ENCODE data around the gene R3HDM2. TPM values are rescaled to one million over a fixed set of nuclear protein-coding genes. Genes with fewer than 3 reads are reported as not detected.
"Not testable (repeated sequence)": the region's sequence is repeated elsewhere in the genome, so short reads cannot be mapped to it uniquely, and the experiment has no call there.

R3HDM2 gene
- total RNA-seq, 1 experiment from 2014 or later = 16.6 TPM

GRCh38 chr12:57377103-57377840 is 53.6 kb downstream of the R3HDM2 start:
- no peak for DNase-seq (ENCODE audit: low read depth)

- no peak for DNase-seq (ENCODE audit: low read depth)
Measured at GRCh38 chr12:57372233-57372632, 58.6 kb downstream of the R3HDM2 start.

DNA sequence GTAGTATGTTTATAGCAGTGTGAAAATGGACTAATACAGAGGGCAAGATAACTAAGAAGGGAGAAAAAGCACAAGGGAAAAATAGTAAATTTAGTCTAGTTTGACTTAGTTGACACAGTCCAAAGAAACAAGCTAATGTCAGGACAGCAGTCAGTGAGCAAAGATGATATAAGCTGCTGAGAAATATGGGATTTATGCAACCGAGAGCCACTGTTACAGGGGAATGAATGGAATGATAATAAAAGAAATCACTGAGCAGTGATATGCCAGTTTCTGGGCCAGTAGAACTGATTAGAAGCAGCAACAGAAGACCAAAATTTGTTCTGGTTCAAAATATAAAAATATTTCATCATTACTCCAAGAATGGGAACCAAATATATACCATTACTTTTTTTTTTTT is 60.1 kb downstream of the R3HDM2 start:
- DNase-seq (ENCODE audit: low read depth) = no peak

DNA sequence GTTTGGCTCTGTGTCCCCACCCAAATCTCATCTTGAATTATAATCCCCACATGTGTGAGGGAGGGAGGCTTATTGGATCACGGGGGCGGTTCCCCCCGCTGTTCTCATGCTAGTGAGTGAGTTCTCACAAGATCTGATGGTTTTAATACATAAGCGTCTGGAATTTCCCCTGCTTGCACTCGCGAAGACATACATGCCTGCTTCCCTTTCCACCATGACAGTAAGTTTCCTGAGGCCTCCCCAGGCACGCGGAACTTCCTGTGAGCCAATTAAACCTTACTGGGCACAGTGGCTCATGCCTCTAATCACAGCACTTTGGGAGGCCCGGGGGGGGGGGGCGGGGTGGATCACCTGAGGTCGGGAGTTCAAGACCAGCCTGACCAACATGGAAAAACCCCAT is 60.8 kb downstream of the R3HDM2 start:
- no peak for DNase-seq (ENCODE audit: low read depth)

GRCh38 chr12:57369202-57369601 is 61.6 kb downstream of the R3HDM2 start:
- DNase-seq (ENCODE audit: low read depth) = no peak

GRCh38 chr12:57368349-57369095 is 62.3 kb downstream of the R3HDM2 start:
- DNase-seq (ENCODE audit: low read depth) = no peak

- DNase-seq (ENCODE audit: low read depth) = no peak
Measured at GRCh38 chr12:57367121-57367520, 63.7 kb downstream of the R3HDM2 start.

- no peak for DNase-seq (ENCODE audit: low read depth)
Measured at GRCh38 chr12:57366315-57366714, 64.5 kb downstream of the R3HDM2 start.

DNA sequence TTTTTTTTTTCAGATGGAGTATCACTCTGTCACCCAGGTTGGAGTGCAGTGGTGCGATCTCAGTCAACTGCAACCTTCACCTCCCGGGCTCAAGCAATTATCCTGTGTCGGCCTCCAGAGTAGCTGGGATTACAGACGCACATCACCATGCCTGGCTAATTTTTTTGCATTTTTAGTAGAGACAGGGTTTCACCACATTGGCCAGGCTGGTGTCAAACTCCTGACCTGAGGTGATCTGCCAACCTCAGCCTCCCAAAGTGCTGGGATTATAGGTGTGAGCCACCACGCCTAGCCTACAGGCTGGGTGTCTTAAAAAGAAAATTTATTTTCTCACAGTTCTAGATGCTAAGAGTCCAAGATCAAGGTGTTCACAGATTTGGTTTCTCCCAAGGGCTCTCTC is 66.7 kb downstream of the R3HDM2 start:
- not testable (repeated sequence) for DNase-seq (ENCODE audit: low read depth)

GRCh38 chr12:57360468-57360867 is 70.4 kb downstream of the R3HDM2 start:
- no peak for DNase-seq (ENCODE audit: low read depth)

DNA sequence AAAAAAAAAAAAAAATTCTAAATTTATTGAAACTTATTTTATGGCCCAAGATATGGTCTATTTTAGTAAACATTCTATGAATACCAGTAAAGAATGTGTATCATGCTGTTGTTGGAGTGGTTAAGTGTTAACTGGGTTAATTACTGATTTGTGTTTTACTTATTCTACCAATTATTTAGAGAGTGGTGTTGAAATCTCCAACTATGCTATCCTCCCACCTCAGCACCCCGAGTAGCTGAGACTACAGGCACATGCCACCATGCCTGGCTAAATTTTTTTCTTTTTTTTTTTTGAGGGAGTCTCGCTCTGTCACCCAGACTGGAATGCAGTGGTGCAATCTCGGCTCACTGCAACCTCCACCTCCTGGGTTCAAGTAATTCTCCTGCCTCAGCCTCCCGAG is 72.2 kb downstream of the R3HDM2 start:
- DNase-seq (ENCODE audit: low read depth) = no peak

- DNase-seq (ENCODE audit: low read depth) = no peak
Measured at GRCh38 chr12:57355734-57356133, 75.1 kb downstream of the R3HDM2 start.

DNA sequence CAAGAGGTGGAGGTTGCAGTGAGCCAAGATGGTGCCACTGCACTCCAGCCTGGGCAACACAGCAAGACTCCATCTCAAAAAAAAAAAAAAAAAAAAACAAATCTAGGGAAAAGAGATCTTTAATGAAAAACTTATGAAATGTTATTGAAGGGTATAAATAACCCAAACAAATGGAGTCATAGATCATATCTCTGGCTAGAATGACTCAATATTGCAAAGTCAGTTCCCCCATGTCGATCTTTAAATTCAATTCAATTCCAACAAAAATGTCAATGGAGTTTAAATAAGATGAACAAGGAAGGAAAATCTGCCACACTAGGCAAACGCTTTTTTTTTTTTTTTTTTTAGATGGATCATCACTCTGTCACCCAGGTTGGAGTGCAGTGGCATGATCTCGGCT is 78.7 kb downstream of the R3HDM2 start:
- DNase-seq (ENCODE audit: low read depth) = no peak

GRCh38 chr12:57347284-57347683 is 83.6 kb downstream of the R3HDM2 start:
- DNase-seq (ENCODE audit: low read depth) = no peak

DNA sequence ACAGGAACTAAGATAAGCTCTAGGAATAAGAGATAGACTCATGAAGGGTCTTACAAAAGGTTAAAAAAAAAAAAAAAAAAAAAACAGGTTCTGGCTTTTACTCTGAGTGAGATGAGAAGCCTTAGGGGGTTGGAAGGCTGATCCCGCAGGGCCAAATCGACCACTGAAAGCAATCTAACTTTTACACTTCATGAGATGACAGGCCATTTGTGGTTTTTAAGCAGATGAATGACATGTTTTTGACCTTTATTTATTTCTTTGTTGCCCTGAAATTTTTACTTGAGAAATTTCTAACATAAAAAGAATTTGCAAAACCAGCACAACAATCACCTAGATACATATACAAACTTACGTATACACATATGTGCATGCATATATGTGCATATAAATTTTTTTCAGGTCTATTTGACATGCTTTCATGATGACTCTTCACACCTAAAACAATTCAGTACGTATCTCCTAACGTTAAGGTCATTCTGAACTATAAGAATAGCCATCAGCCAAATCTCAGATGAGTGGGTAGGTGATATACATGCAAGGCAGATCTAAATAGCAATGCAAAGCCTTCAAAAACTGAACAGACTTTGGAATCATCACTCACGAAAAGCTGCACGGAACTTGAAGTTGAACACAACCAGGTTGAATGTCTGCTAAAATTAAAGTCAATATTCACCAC is 87.0 kb downstream of the R3HDM2 start:
- DNase-seq (ENCODE audit: low read depth) = no peak

DNA sequence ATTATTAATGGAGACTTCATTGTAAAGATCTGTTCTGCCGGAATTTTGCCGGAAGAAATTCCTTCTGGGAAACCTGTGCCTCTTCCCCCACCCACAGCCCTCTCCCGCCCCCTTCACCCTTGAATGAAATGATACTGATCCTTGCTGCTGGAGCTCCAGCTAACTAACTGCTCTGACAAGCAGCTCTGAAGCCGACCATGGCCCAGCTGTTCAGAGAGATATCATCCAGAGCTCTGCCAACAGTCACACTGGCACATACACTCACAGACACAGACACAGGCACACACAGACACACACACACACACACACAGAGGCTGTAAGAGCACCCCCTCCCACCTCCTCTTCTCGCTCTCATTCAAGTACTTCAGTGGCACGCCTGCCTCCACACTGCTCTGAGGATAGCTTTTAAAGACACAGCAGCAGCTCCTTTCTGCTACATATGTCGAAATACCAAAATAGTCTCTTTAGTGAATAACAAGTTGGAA is 88.6 kb downstream of the R3HDM2 start:
- peak; percentile 71 for DNase-seq (ENCODE audit: low read depth)

- DNase-seq (ENCODE audit: low read depth) = no peak
Measured at GRCh38 chr12:57341275-57341990, 89.4 kb downstream of the R3HDM2 start.

- peak; percentile 47 for DNase-seq (ENCODE audit: low read depth)
Measured at GRCh38 chr12:57340104-57340503, 90.7 kb downstream of the R3HDM2 start.

GRCh38 chr12:57336299-57336698 is 94.5 kb downstream of the R3HDM2 start:
- DNase-seq (ENCODE audit: low read depth) = not testable (repeated sequence)

- DNase-seq (ENCODE audit: low read depth) = no peak
Measured at GRCh38 chr12:57334219-57334618, 96.6 kb downstream of the R3HDM2 start.

- peak; percentile 51 for DNase-seq (ENCODE audit: low read depth)
Measured at GRCh38 chr12:57332646-57333312, 98.1 kb downstream of the R3HDM2 start.

Measured in LHCN-M2 (cell line).